DOHH2 (cell line): ENCODE results near the gene FXN.

Source experiments
- CTCF ChIP-seq: fragments of 200-600 bp; sonication (generic); IDR thresholded peaks from one replicate; pipeline ENCODE4 v1.5.1; 2014; ENCODE audit warnings: antibody characterized with exemption, mild to moderate bottlenecking, low read depth, low read length; ENCODE audit not compliant: poor library complexity, severe bottlenecking
- EZH2phosphoT487 ChIP-seq: fragments of 200-600 bp; sonication (generic); IDR thresholded peaks from 2 replicates; pipeline ENCODE4 v1.6.1; 2017; ENCODE audit warnings: borderline replicate concordance, mild to moderate bottlenecking, antibody characterized with exemption, low read length, moderate library complexity, mixed read lengths

GRCh38 chr9:69122549-69123141 lies 87.1 kb downstream of the FXN start:
- no peak for TF ChIP-seq CTCF
- TF ChIP-seq EZH2phosphoT487: no peak
